HCT116 (cell line): ENCODE results near the gene DOP1A.

Source experiments
- FOSL1 ChIP-seq: IDR thresholded peaks from 2 replicates; pipeline ENCODE4 v1.6.1; 2012; ENCODE audit warnings: low read depth
- POLR2A ChIP-seq: IDR thresholded peaks from 2 replicates; pipeline ENCODE4 v1.7.0; 2011; ENCODE audit warnings: borderline replicate concordance; ENCODE audit not compliant: insufficient read depth, insufficient read length; ENCODE audit errors: extremely low read depth
- POLR2AphosphoS5 ChIP-seq: IDR thresholded peaks from 2 replicates; pipeline ENCODE4 v1.6.1; 2011; ENCODE audit warnings: mild to moderate bottlenecking, low read depth, low read length, moderate library complexity
- YY1 ChIP-seq: IDR thresholded peaks from 2 replicates; pipeline ENCODE4 v1.6.1; 2011; ENCODE audit warnings: low read length, low read depth, moderate library complexity, mild to moderate bottlenecking; ENCODE audit not compliant: insufficient replicate concordance; ENCODE audit errors: extremely low read depth
- TF ChIP-seq, protein P1 (sequence below), 3 experiments: fragments of 200-600 bp in 1 of 3; sonication (generic) in 1 of 3; IDR thresholded peaks in 2 of 3; conservative IDR thresholded peaks in 1 of 3; 2 replicates each; pipeline ENCODE4 v1.5.1; 2012 to 2017; ENCODE audit warnings: low read depth in 2 of 3, low read length in 2 of 3, antibody characterized with exemption in 1 of 3, borderline replicate concordance in 1 of 3, control low read depth in 1 of 3, mild to moderate bottlenecking in 1 of 3, mixed read lengths in 1 of 3, mixed run types in 1 of 3, moderate library complexity in 1 of 3; ENCODE audit not compliant: insufficient read depth in 1 of 3

GRCh38 chr6:83044091-83044768 is 23.2 kb upstream of the DOP1A start:
- TF ChIP-seq POLR2AphosphoS5, result no peak
- TF ChIP-seq FOSL1, result no peak
- TF ChIP-seq, protein P1, sequence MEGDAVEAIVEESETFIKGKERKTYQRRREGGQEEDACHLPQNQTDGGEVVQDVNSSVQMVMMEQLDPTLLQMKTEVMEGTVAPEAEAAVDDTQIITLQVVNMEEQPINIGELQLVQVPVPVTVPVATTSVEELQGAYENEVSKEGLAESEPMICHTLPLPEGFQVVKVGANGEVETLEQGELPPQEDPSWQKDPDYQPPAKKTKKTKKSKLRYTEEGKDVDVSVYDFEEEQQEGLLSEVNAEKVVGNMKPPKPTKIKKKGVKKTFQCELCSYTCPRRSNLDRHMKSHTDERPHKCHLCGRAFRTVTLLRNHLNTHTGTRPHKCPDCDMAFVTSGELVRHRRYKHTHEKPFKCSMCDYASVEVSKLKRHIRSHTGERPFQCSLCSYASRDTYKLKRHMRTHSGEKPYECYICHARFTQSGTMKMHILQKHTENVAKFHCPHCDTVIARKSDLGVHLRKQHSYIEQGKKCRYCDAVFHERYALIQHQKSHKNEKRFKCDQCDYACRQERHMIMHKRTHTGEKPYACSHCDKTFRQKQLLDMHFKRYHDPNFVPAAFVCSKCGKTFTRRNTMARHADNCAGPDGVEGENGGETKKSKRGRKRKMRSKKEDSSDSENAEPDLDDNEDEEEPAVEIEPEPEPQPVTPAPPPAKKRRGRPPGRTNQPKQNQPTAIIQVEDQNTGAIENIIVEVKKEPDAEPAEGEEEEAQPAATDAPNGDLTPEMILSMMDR (IDR thresholded peaks at IDR 0.05 in 2 of 3, conservative IDR thresholded peaks at IDR 0.05 in 1 of 3; ENCODE audit: borderline replicate concordance in 1 of 3, insufficient read depth in 1 of 3, low read depth in 2 of 3, low read length in 2 of 3), result no peak
- TF ChIP-seq POLR2A, result no peak
- TF ChIP-seq YY1, result no peak
